IPS-NIHi7 (cell line): ENCODE results near the gene LAMTOR2.
A peak's percentile ranks its signal among the peaks of the same experiment; 100 is the strongest.

Experiments
- DNase-seq: peaks from one replicate; pipeline ENCODE4 v3.0.0; 2012; ENCODE audit warnings: mixed read lengths; ENCODE audit errors: extremely low spot score

Gene LAMTOR2

DNA sequence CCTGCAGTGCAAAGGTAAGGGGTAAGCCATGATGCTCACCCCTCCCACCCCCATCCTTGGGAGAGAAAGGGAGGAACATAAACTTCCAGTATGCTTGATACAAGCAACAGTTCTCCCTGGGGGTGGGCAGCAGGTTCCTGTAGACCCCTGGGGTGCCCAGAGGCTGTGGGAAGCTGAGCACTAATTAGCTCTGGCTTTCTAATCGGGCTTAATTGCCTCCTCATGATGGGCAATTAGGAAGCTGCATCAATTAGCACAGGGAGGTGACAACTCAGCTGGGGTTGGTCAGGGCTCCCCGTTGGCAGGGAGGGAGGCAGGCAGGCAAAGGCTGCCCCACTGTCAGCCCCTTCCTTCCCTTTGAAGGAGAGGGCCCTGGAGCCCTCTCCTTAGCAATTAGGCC is 44.2 kb downstream of the LAMTOR2 start:
- DNase-seq: no peak

DNA sequence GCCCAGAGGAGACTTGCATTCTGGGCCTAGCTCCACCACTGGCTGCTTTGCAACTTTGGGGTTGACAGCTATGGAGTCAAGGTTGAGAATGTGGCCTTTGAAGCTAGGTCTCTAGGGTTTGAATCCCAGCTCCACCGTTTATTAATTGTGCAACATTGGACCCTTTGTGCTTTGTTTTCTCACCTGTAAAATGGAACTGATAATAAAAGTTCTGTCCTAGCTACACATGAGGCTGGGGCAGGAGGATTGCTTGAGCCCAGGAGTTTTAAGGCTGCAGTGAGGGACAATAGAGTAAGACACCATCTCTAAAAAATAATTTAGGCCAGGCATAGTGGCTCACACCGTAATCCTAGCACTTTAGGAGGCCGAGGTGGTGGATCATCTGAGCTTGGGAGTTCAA is 44.7 kb downstream of the LAMTOR2 start:
- DNase-seq: no peak

DNA sequence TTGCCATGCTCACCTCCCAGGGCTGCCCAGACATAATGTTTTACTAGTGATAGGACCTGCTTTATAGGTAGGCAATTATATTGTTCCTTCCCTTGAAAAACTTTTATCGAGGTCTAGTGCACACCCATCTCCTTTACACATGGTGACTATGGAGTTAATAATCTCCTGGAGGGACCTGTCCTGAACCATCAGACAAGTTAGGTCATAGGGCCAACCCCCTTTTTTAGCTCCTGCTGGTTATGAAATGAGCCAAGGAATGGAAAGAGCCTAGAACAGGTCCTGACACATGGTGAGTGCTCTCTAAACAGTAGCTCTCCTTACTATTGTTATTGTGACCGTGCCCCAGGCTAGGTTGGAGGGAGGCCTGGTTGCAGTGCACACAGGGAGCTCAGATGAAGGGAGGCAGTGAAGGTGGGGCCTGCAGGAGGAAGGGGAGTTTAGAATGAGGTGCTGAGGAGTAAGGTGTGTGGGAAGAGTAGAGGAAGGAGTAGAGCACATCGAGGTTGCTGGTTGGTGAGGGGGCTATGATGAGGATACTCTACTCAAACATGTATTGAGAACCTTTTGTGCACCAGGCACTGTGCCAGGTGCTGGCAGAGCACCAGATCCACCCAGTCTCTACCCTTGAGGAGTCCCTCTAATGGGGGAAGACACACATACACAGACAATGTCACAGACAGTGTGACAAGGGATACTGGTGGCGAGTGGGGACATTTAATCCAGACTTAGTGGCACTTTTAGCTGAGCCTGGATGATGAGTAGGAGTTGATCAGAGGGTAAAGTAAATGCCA is 45.8 kb downstream of the LAMTOR2 start:
- no peak for DNase-seq

DNA sequence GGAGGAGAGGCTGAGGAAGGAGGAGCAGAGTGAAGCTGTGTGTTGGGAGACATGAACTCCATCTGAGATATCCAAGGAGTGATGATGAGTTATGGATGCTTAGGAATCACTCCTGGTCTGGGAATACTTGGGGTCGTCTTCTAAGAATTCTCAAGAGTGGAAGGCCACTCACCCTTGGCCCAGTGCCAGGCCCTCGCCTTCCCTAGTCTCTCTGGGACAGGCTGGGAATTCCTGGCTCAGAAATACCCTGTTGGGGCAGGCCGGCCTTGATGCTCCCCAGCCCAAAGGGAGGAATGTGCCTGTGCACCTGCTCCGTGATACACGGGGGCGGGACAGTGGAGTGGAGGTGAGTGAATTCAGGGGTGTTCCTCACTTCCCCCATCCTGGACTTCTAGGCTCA is 47.3 kb downstream of the LAMTOR2 start:
- no peak for DNase-seq

DNA sequence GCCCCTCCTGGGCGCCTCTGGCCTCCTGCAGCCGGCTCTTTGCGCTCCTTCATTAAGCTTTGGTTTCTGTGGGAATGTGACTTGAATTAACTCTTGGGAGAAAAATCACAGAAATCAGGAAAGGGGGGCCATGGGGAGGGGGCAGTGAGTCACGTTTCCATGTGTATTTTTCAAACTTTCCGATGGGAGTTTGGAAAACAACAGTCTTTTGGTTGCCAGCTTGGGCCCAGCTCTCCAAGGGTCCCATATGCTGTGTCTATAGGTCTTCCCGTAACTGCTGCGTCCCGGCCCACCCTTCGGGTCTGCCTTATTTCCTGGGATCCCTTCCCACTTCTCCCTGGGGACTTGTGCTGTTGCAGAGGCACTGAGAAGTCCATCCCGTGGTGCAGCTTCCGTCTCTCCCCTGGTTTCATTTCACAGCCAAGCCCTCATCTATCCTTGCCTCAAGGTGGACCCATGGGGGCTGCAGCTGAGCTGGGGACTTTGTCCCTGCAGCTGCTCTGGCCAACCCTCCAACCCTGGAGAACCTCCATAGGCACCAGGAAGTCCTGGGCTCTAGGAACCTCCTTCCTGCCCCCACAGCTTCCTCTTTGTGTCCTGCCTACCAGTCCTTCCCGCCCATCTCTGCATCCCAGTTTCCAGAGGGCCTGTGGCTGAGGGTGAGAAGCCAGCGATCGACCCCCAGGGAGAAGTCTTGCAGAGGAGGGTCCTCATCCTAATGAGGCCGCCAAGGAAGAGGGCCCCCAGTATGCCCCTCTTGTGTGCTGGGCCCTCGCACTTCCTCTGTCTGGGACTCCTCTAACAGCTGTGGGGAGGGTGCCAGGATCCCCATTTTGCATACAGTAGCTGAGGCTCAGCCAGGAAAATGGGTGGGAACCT is 48.3 kb downstream of the LAMTOR2 start:
- no peak for DNase-seq

DNA sequence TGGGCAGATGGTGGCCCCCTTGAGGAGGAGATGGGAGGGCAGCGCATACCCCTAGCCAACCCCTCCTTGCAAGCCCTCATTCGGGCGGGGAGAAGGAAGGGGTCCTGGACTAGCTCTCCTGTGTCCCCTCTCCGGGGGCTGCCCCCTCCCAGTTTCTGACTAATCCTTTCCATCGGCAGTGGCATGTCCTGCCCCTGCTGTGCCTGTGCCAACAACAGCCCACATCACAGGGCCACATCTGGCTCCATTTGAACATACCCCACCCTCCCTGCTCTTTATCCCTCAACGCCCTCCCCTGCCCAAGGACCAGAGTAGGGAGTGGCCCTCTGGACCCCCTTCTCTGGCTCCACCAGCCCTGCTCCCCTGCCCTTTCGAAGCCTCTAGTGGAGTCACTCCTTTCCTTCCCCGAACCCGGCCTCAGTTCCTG is 49.0 kb downstream of the LAMTOR2 start:
- DNase-seq: no peak

DNA sequence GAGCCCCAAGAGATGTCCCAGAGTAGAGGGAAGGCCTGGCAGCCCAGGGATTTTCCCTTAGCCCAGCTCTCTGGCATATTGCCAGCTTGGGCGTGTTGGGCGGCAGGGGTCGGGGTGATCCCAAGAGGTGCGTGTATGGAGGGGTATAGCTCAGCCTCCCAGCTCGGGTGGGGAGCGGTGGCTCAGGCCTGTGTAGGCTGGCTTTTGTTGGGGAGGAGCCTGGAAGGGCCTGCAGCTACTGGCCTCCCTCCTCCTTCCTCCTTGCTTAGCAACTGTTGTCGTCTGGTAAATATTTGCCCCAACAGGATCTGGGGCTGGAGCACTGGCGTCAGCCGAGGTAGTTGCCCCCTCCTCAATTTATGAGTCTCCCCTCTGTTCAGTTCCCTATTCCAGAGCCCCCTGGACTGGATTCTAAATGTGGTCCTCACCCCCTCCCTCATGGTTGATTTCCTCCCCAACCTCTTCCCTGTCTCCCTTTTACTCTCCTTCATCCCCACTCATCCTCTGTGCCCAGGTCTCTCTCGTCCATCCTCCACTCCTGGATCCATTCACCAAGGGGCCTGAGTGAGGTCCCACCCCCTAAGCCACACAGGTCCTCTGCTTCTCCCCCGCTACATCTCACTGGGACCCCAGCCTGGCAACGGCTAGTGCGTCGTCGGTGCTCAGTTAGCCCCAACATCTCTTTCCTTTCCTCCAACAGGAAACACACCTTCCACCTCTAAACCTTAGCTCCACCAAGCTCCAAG is 49.7 kb downstream of the LAMTOR2 start:
- DNase-seq: peak; percentile 53

DNA sequence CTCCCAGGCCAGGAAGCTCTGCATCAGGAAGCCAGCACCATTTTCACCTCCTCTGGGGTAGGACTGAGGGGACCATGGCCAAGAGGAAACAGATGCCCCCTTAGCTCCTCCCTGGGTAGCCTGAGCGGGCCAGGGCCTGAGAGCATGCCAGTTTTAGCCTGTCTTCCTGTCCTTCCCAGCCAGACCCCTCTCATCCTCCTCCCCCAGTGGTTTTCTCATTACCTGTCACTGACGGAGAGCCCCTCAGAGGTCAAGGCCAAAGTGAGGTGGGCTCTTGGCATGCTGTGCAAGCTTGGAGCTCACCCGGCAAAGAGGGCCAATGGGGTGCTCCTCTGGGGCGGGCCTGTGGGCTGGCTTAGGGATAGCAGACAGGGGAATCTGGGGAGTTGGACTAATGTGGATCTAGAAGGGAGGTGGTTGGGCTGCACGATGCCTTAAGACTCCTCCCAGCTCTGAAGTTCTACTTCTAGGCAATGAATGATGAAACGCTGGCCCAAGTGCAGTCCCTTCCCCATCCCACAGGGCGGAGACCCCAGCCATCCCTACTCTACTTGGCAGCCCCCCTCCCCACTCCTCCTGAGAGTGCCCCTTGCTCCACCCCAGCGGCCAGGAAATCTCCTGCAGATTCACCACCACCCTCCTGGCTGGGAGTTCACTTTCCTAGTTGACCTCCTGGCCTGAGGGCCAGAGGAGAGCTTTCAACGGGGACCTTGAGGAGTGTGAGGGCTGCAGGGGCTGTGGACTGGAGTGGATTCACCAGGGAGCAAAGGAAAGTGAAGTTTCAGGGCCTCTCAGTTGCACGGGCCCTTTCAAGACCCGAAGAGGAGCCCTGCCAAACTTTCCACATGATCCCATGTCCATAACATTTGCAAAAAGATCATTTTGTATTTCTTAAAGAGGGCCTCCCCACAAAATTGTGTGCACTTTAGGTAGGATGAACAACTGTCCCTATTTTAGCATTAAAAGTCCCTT is 50.6 kb downstream of the LAMTOR2 start:
- peak; percentile 40 for DNase-seq

DNA sequence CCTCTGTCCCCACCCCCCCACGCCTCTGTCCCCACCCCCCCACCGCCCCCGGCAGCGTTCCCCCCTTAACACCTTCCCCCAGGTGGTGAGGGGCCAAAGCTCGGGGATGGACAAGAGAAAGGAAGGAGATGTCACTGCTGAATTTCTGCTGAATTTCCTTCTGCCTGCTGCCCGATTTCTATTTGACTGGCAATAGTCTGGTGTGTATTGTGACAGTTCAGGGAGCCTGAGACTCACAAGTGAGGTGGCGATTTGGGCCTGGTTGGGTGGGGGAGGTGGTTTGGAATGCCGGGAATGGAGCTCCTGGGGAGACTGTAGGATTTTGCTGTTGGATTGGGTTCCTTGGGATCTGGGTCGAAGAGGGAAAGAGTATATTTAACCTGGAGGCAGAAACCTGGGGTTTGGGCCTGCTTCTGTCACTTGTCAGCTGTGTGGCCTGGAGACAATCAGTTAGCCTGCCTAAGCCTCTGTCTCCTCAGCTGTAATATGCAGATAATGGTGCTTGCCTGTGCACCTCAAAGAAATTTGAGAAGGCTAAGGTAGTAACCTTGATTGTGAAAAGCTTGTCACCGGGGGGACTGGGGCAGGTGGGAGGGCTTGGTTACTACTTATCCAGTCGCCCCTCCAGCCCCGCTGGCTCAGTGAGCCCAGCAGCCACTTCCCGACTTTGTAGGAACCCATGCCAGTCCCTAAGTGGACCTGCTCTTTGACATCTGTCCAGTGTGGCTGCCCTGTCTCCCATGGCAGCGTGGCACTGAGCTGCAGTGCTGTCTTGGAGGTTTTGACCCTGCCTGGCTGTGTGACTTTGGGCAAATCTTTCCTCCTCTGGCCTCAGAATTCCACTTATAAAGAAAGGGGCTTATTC is 52.3 kb downstream of the LAMTOR2 start:
- DNase-seq: peak; percentile 70

DNA sequence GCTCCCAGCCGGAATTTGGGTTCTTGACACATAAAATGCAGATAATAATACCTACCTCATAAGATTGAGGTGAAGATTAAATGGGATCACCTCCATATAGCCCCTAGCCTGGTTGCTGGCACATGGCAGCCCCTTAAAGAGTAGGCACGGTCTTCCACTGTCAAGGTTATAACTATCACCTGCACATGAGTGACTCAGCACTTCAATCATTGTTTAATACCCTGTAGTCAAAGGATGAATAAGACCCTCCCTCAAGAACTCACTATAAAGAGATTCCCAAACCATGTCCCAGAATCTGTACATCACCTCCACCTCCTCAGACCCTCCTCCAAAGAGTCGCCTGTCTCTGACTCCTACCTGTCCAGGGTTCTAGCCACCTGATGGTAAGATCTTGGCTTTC is 53.5 kb downstream of the LAMTOR2 start:
- no peak for DNase-seq
